Stimulated activated naive B cell treated with anti-CD40 and anti-IgM and Interleukin-4, amounts not matched to agents 10 μg/mL and 1 μg/mL and 100 μg/mL, for 72 hours (primary cell): Measurements from ENCODE around the gene VAT1L.

Experiments used
- ATAC-seq, 2 donors: fragments of 150-1000 bp; cut with Tn5 transposase; replicated peaks; 2 replicates each; pipeline ENCODE4 v1.10.0; 2021; ENCODE audit warnings: moderate library complexity in 1 of 2
- DNase-seq: peaks from one replicate; pipeline ENCODE4 v3.0.0; 2021
- H3K27ac Mint-ChIP-seq: one replicate; pipeline ENCODE4 v1.8.0; 2022; ENCODE audit warnings: mild to moderate bottlenecking, mixed read lengths
- H3K27me3 Mint-ChIP-seq, 2 donors: one replicate each; pipeline ENCODE4 v1.8.0; 2022; ENCODE audit warnings: mixed read lengths in 2 of 2
- H3K36me3 Mint-ChIP-seq, 2 donors: one replicate each; pipeline ENCODE4 v1.8.0; 2022; ENCODE audit warnings: mixed read lengths in 2 of 2, mild to moderate bottlenecking in 1 of 2
- H3K4me1 Mint-ChIP-seq, 2 donors: one replicate each; pipeline ENCODE4 v1.8.0; 2022; ENCODE audit warnings: mixed read lengths in 2 of 2, mild to moderate bottlenecking in 1 of 2
- H3K4me3 Mint-ChIP-seq, 2 donors: one replicate each; pipeline ENCODE4 v1.8.0; 2022; ENCODE audit warnings: mild to moderate bottlenecking in 2 of 2, mixed read lengths in 2 of 2, moderate library complexity in 1 of 2
- H3K9me3 Mint-ChIP-seq, 2 donors: one replicate each; pipeline ENCODE4 v1.8.0; 2022; ENCODE audit warnings: mixed read lengths in 2 of 2, mild to moderate bottlenecking in 1 of 2

Gene VAT1L

GRCh38 chr16:77790009-77790372 lies 1.6 kb downstream of the VAT1L start:
- Mint-ChIP-seq H3K27ac (no peak overlapping the region), H3K4me3 (peak overlapping the region in 1 of 2 donors; percentile 98), H3K9me3 (no peaks in the 10 kb centered on the region)

GRCh38 chr16:77790912-77791311 lies 2.5 kb downstream of the VAT1L start:
- Mint-ChIP-seq H3K9me3 (no peaks in the 10 kb centered on the region), H3K4me3 (no peak overlapping the region), H3K27me3 (peaks cover 45 to 53% of the 10 kb centered on the region in 2 donors), H3K4me1 (peaks cover 8 to 26% of the 10 kb centered on the region in 2 donors), H3K36me3 (peaks cover 0 to 2% of the 10 kb centered on the region in 2 donors), H3K27ac (no peak overlapping the region)
- DNase-seq (no peak), ATAC-seq (no peak)

More at GRCh38 chr16:77790009-77790372, 1.6 kb downstream of the VAT1L start:
- no peak for ATAC-seq
- Mint-ChIP-seq H3K4me1 (peaks cover 8 to 26% of the 10 kb centered on the region in 2 donors), H3K27me3 (peaks cover 45 to 53% of the 10 kb centered on the region in 2 donors), H3K36me3 (peaks cover 0 to 2% of the 10 kb centered on the region in 2 donors)
- no peak for DNase-seq

GRCh38 chr16:77793417-77793816 lies 5.1 kb downstream of the VAT1L start:
- Mint-ChIP-seq H3K27ac (no peak overlapping the region), H3K36me3 (peaks cover 0 to 1% of the 10 kb centered on the region in 2 donors), H3K4me1 (peaks cover 3 to 19% of the 10 kb centered on the region in 2 donors), H3K9me3 (no peaks in the 10 kb centered on the region), H3K4me3 (no peak overlapping the region), H3K27me3 (peaks cover 28 to 29% of the 10 kb centered on the region in 2 donors)
- DNase-seq (no peak), ATAC-seq (no peak)

- peaks cover 0 to 7% of the 10 kb centered on the region in 2 donors for H3K4me1 Mint-ChIP-seq
- H3K9me3 Mint-ChIP-seq: no peaks in the 10 kb centered on the region
- no peak overlapping the region for H3K4me3 Mint-ChIP-seq
- no peak for ATAC-seq
- H3K36me3 Mint-ChIP-seq: no peaks in the 10 kb centered on the region
- no peak for DNase-seq
- H3K27me3 Mint-ChIP-seq: peaks cover 21 to 26% of the 10 kb centered on the region in 2 donors
- no peak overlapping the region for H3K27ac Mint-ChIP-seq
Observed at GRCh38 chr16:77794586-77794985, 6.2 kb downstream of the VAT1L start.

- DNase-seq (no peak), ATAC-seq (no peak)
- Mint-ChIP-seq H3K4me1 (no peaks in the 10 kb centered on the region), H3K27me3 (peaks cover 0 to 9% of the 10 kb centered on the region in 2 donors), H3K9me3 (no peaks in the 10 kb centered on the region), H3K4me3 (no peak overlapping the region), H3K36me3 (no peaks in the 10 kb centered on the region), H3K27ac (no peak overlapping the region)
Observed at GRCh38 chr16:77801817-77802216, 13.5 kb downstream of the VAT1L start.

- H3K27me3 Mint-ChIP-seq: no peaks in the 10 kb centered on the region
- H3K36me3 Mint-ChIP-seq: no peaks in the 10 kb centered on the region
- H3K4me3 Mint-ChIP-seq: no peak overlapping the region
- H3K27ac Mint-ChIP-seq: no peak overlapping the region
- no peaks in the 10 kb centered on the region for H3K4me1 Mint-ChIP-seq
- DNase-seq (no peak), ATAC-seq (no peak)
- H3K9me3 Mint-ChIP-seq: no peaks in the 10 kb centered on the region
Observed at GRCh38 chr16:77805398-77805797, 17.0 kb downstream of the VAT1L start.

GRCh38 chr16:77807021-77807420 lies 18.7 kb downstream of the VAT1L start:
- Mint-ChIP-seq H3K4me3 (no peak overlapping the region), H3K27me3 (no peaks in the 10 kb centered on the region)
- no peak for ATAC-seq

GRCh38 chr16:77812856-77813500 lies 24.6 kb downstream of the VAT1L start:
- no peak overlapping the region for H3K27ac Mint-ChIP-seq
- H3K9me3 Mint-ChIP-seq: no peaks in the 10 kb centered on the region
- no peak for ATAC-seq
- H3K27me3 Mint-ChIP-seq: no peaks in the 10 kb centered on the region
- no peak for DNase-seq
- H3K4me3 Mint-ChIP-seq: no peak overlapping the region
- H3K4me1 Mint-ChIP-seq: no peaks in the 10 kb centered on the region
- H3K36me3 Mint-ChIP-seq: no peaks in the 10 kb centered on the region

More at GRCh38 chr16:77807021-77807420, 18.7 kb downstream of the VAT1L start:
- Mint-ChIP-seq H3K27ac (no peak overlapping the region), H3K9me3 (no peaks in the 10 kb centered on the region), H3K4me1 (no peaks in the 10 kb centered on the region), H3K36me3 (no peaks in the 10 kb centered on the region)
- no peak for DNase-seq

GRCh38 chr16:77816293-77816692 lies 27.9 kb downstream of the VAT1L start:
- no peak for ATAC-seq
- no peaks in the 10 kb centered on the region for H3K36me3 Mint-ChIP-seq
- no peaks in the 10 kb centered on the region for H3K9me3 Mint-ChIP-seq
- no peak overlapping the region for H3K27ac Mint-ChIP-seq
- H3K27me3 Mint-ChIP-seq: peaks cover 0 to 3% of the 10 kb centered on the region in 2 donors
- no peaks in the 10 kb centered on the region for H3K4me1 Mint-ChIP-seq
- DNase-seq: no peak
- no peak overlapping the region for H3K4me3 Mint-ChIP-seq

- Mint-ChIP-seq H3K36me3 (no peaks in the 10 kb centered on the region), H3K27me3 (peaks cover 0 to 3% of the 10 kb centered on the region in 2 donors), H3K4me3 (no peak overlapping the region), H3K9me3 (no peaks in the 10 kb centered on the region), H3K27ac (no peak overlapping the region), H3K4me1 (no peaks in the 10 kb centered on the region)
- DNase-seq (no peak), ATAC-seq (no peak)
Observed at GRCh38 chr16:77820340-77820739, 32.0 kb downstream of the VAT1L start.

GRCh38 chr16:77822661-77823060 lies 34.3 kb downstream of the VAT1L start:
- H3K9me3 Mint-ChIP-seq: no peaks in the 10 kb centered on the region
- no peak for ATAC-seq
- no peaks in the 10 kb centered on the region for H3K4me1 Mint-ChIP-seq
- no peak overlapping the region for H3K4me3 Mint-ChIP-seq
- no peak for DNase-seq
- H3K27ac Mint-ChIP-seq: no peak overlapping the region
- no peaks in the 10 kb centered on the region for H3K36me3 Mint-ChIP-seq
- peaks cover 0 to 3% of the 10 kb centered on the region in 2 donors for H3K27me3 Mint-ChIP-seq

GRCh38 chr16:77823067-77823466 lies 34.7 kb downstream of the VAT1L start:
- Mint-ChIP-seq H3K36me3 (no peaks in the 10 kb centered on the region), H3K27me3 (peaks cover 0 to 3% of the 10 kb centered on the region in 2 donors), H3K4me3 (no peak overlapping the region), H3K27ac (no peak overlapping the region), H3K4me1 (no peaks in the 10 kb centered on the region), H3K9me3 (no peaks in the 10 kb centered on the region)
- no peak for ATAC-seq
- DNase-seq: no peak

GRCh38 chr16:77825196-77825595 lies 36.8 kb downstream of the VAT1L start:
- Mint-ChIP-seq H3K4me3 (no peak overlapping the region), H3K36me3 (no peaks in the 10 kb centered on the region), H3K27me3 (peaks cover 0 to 3% of the 10 kb centered on the region in 2 donors), H3K27ac (no peak overlapping the region), H3K4me1 (no peaks in the 10 kb centered on the region), H3K9me3 (no peaks in the 10 kb centered on the region)
- DNase-seq (no peak), ATAC-seq (no peak)

GRCh38 chr16:77827032-77827431 lies 38.7 kb downstream of the VAT1L start:
- Mint-ChIP-seq H3K4me1 (no peaks in the 10 kb centered on the region), H3K27ac (no peak overlapping the region), H3K4me3 (no peak overlapping the region), H3K27me3 (no peaks in the 10 kb centered on the region), H3K9me3 (no peaks in the 10 kb centered on the region), H3K36me3 (no peaks in the 10 kb centered on the region)
- no peak for DNase-seq
- ATAC-seq: no peak

- Mint-ChIP-seq H3K4me3 (no peak overlapping the region), H3K27me3 (no peaks in the 10 kb centered on the region), H3K36me3 (no peaks in the 10 kb centered on the region), H3K27ac (no peak overlapping the region), H3K4me1 (no peaks in the 10 kb centered on the region), H3K9me3 (no peaks in the 10 kb centered on the region)
- DNase-seq (no peak), ATAC-seq (no peak)
Observed at GRCh38 chr16:77833921-77834634, 45.7 kb downstream of the VAT1L start.
